Activated B cell treated with CpG ODN at 0.5 μM for 24 hours (primary cell): ENCODE results near the gene TNPO2. TPM values are rescaled to one million over a fixed set of nuclear protein-coding genes. Genes with fewer than 3 reads are reported as not detected.
"Not testable (repeated sequence)": the region's sequence is repeated elsewhere in the genome, so short reads cannot be mapped to it uniquely, and the experiment has no call there.

Experiments used
- ATAC-seq: fragments of 200-7000 bp; cut with Tn5 transposase; one replicate; pipeline ENCODE4 v1.10.0; 2021; ENCODE audit warnings: low read depth, mild to moderate bottlenecking, moderate library complexity
- CTCF ChIA-PET: fragments of 350-600 bp; sonication (Branson Sonifier 250); formaldehyde crosslinking; loops from one replicate; lab custom pipeline; 2021; ENCODE audit warnings: antibody characterized with exemption; lab: Charles Lee
- POLR2A ChIA-PET: fragments of 350-600 bp; sonication (Branson Sonifier 250); formaldehyde crosslinking; loops from one replicate; lab custom pipeline; 2021; ENCODE audit warnings: antibody characterized with exemption; lab: Charles Lee
- DNase-seq: peaks from one replicate; pipeline ENCODE4 v3.0.0; 2022
- H3K27ac Mint-ChIP-seq: one replicate; pipeline ENCODE4 v1.8.0; 2020; ENCODE audit warnings: mixed read lengths
- H3K27me3 Mint-ChIP-seq: one replicate; pipeline ENCODE4 v1.8.0; 2021; ENCODE audit warnings: mixed read lengths
- H3K36me3 Mint-ChIP-seq: one replicate; pipeline ENCODE4 v1.8.0; 2021; ENCODE audit warnings: low read depth, mixed read lengths
- H3K4me1 Mint-ChIP-seq: one replicate; pipeline ENCODE4 v1.8.0; 2021; ENCODE audit warnings: mixed read lengths
- H3K4me3 Mint-ChIP-seq: one replicate; pipeline ENCODE4 v1.8.0; 2020; ENCODE audit warnings: mild to moderate bottlenecking, mixed read lengths
- H3K9me3 Mint-ChIP-seq: one replicate; pipeline ENCODE4 v1.8.0; 2020; ENCODE audit warnings: mixed read lengths
- intact Hi-C: fragments of 100-400 bp; cut with micrococcal nuclease; formaldehyde crosslinking; loops from one replicate; pipeline ENCODE4 v1.15.1; 2024
- total RNA-seq: library from RNA; stranded (reverse); gene quantifications from 2 replicates; pipeline ENCODE4 v1.2.3, GENCODE V29; 2022
- TF ChIP-seq, protein P1 (sequence below): fragments of 200-600 bp; IDR thresholded peaks from one replicate; pipeline ENCODE4 v1.8.0; 2022; ENCODE audit warnings: antibody characterized with exemption, mild to moderate bottlenecking

The TNPO2 gene
- total RNA-seq, 1 donor from 2014 or later = 91.5 TPM

DNA sequence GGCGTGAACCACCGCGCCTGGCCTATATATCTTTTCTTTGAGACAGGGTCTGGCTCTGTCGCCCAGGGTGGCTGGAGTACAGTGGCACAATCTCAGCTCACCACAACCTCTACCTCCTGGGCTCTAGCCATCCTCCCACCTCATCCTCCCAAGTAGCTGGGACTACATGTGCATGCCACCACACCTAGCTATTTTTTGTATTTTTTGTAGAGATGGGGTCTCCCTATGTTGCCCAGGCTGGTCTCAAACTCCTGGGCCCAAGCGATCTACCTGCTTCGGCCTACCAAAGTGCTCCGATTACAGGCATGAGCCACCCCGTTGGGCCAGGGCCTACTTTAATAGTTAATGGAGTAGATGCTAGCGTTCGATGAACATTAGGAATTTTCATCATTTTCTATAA is 3.4 kb downstream of the TNPO2 start:
- no peak for ATAC-seq
- POLR2A ChIA-PET = interaction anchor here (7.0 kb wide), 1 partner anchor 15 kb away, joined by 121 read pairs; the partner anchor contains the start of genes GET3 and TRIR

DNA sequence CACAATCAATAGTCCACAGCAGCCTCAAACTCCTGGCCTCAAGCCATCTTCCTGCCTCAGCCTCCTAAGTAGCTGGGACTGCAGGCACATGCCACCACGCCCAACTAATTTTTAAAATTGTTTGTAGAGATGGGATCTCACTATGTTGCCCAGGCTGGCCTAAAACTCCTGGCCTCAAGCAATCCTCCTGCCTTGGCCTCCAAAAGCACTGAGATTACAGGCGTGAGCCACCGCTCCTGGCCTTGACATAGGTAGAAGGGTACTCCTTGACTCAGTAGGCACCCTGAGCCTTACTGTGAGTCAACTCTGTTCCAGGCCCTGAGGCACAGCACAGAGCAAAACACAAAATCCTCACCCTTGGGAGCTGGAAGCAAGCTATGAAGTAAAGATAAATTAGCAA is 7.8 kb downstream of the TNPO2 start:
- H3K9me3 Mint-ChIP-seq = no peaks in the 10 kb centered on the region
- CTCF ChIA-PET = interaction anchor here (0.7 to 3.3 kb wide), 4 partner anchors 21 to 44 kb away, joined by 4 to 14 read pairs (median 9); no protein-coding TSS in a partner anchor
- no peak overlapping the region for H3K4me3 Mint-ChIP-seq
- H3K27me3 Mint-ChIP-seq = no peaks in the 10 kb centered on the region
- peaks cover 59% of the 10 kb centered on the region for H3K36me3 Mint-ChIP-seq
- POLR2A ChIA-PET = no interaction called here
- DNase-seq = no peak
- TF ChIP-seq, protein P1, sequence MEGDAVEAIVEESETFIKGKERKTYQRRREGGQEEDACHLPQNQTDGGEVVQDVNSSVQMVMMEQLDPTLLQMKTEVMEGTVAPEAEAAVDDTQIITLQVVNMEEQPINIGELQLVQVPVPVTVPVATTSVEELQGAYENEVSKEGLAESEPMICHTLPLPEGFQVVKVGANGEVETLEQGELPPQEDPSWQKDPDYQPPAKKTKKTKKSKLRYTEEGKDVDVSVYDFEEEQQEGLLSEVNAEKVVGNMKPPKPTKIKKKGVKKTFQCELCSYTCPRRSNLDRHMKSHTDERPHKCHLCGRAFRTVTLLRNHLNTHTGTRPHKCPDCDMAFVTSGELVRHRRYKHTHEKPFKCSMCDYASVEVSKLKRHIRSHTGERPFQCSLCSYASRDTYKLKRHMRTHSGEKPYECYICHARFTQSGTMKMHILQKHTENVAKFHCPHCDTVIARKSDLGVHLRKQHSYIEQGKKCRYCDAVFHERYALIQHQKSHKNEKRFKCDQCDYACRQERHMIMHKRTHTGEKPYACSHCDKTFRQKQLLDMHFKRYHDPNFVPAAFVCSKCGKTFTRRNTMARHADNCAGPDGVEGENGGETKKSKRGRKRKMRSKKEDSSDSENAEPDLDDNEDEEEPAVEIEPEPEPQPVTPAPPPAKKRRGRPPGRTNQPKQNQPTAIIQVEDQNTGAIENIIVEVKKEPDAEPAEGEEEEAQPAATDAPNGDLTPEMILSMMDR = no peak
- intact Hi-C loops = loop anchor here (2.0 kb wide), 1 partner anchor 131 kb away; no protein-coding TSS in a partner anchor
- no peak for ATAC-seq
- no peak overlapping the region for H3K27ac Mint-ChIP-seq
- peaks cover 17% of the 10 kb centered on the region for H3K4me1 Mint-ChIP-seq

More for the DNA sequence above, 3.4 kb downstream of the TNPO2 start:
- DNase-seq = no peak
- Mint-ChIP-seq H3K4me3 (peak overlapping the region; percentile 72), H3K4me1 (peaks cover 44% of the 10 kb centered on the region), H3K9me3 (no peaks in the 10 kb centered on the region), H3K27me3 (no peaks in the 10 kb centered on the region), H3K27ac (no peak overlapping the region), H3K36me3 (peaks cover 43% of the 10 kb centered on the region)
- CTCF ChIA-PET = no interaction called here
- TF ChIP-seq, protein P1 = no peak
- intact Hi-C loops = loop anchor here (5.0 kb wide), 4 partner anchors 38 to 217 kb away; partner anchors contain the start of genes CALR, DHPS, MAN2B1 and WDR83

DNA sequence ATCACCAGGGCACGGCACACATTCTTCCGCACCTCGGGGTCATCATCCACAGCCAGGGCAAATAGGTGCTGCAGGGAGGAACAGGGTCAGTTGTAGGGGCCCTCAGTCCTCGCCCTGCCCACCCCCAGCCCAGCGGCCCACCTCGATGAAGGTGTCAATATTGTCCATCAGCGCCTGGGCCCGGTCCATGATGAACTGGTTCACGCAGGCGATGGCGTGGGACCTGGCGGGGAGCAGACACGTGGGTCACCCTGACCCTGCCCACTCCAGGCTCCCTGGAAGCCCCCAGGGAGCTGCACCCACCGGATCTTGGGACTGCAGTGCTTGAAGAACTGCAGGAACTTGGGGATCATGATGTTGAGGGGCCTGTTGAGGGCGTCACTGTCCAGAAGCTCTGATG is 8.6 kb downstream of the TNPO2 start:
- ATAC-seq = no peak

DNA sequence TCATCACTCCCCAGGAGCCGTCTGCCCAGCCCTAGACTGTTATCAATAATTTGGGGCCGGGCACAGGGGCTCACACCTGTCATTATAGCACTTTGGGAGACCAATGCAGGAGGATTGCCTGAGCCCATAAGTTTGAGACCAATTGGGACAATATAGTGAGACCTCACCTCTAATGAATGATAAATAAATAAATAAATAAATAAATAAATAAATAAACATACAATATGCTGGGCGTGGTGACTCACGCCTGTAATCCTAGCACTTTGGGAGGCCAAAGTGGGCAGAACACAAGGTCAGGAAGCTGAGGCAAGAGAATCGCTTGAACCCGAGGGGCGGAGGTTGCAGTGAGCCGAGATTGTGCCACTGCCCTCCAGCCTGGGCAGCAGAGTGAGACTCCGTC is 10.4 kb downstream of the TNPO2 start:
- H3K27ac Mint-ChIP-seq, intact Hi-C loops, H3K4me1 Mint-ChIP-seq, H3K27me3 Mint-ChIP-seq, ATAC-seq, H3K9me3 Mint-ChIP-seq, DNase-seq, H3K4me3 Mint-ChIP-seq, CTCF ChIA-PET: not testable (repeated sequence)
- POLR2A ChIA-PET = interaction anchor here (0.7 kb wide), 1 partner anchor 24 kb away, joined by 3 read pairs; the partner anchor contains the start of gene GET3
- peaks cover 66% of the 10 kb centered on the region for H3K36me3 Mint-ChIP-seq

More for the DNA sequence above, 8.6 kb downstream of the TNPO2 start:
- DNase-seq = no peak
- TF ChIP-seq, protein P1 = no peak
- Mint-ChIP-seq H3K4me3 (no peak overlapping the region), H3K27me3 (no peaks in the 10 kb centered on the region), H3K9me3 (no peaks in the 10 kb centered on the region), H3K36me3 (peaks cover 65% of the 10 kb centered on the region), H3K4me1 (peaks cover 12% of the 10 kb centered on the region), H3K27ac (no peak overlapping the region)
- ChIA-PET POLR2A (interaction anchor here (0.6 kb wide), 1 partner anchor 22 kb away, joined by 3 read pairs; no protein-coding TSS in a partner anchor), CTCF (interaction anchor here (3.3 kb wide), 1 partner anchor 42 kb away, joined by 14 read pairs; no protein-coding TSS in a partner anchor)
- intact Hi-C loops = no loop called here

DNA sequence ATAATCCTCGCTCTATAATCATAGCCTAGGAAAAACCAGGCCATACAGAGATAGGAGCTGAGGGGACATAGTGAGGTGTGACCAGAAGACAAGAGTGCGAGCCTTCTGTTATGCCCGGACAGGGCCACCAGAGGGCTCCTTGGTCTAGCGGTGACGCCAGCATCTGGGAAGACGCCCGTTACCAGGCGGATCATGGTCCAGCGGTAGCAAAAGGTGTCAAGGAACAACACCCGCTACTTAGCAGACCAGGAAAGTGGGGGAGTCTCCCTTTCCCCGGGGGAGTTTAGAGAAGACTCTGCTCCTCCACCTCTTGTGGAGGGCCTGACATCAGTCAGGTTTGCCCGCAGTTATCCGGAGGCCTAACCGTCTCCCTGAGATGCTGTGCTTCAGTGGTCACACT is 11.7 kb downstream of the TNPO2 start:
- H3K4me3 Mint-ChIP-seq, DNase-seq, H3K9me3 Mint-ChIP-seq, H3K27me3 Mint-ChIP-seq, H3K4me1 Mint-ChIP-seq, intact Hi-C loops, ATAC-seq, CTCF ChIA-PET, H3K27ac Mint-ChIP-seq: not testable (repeated sequence)
- H3K36me3 Mint-ChIP-seq = peaks cover 68% of the 10 kb centered on the region
- POLR2A ChIA-PET = interaction anchor here (0.7 kb wide), 1 partner anchor 216 kb away, joined by 6 read pairs; no protein-coding TSS in a partner anchor

DNA sequence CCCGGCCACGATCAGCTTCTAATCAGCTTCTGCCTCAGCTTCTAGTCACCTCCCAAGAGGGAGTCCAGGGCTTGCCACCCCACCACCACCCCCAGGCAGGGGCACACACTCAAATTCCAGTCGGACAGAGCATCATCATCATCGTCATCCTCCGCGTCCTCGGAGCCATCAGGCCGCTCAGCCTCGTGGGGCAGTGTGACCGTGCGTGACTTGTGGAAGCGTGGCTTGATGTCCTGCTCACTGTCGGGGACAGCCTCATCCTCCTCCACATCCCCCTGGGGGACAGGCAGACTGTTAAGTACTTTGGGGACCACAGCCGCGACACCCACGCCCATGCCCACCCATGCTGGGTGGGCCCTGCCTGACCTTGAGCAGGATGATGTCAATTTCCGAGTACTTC is 12.5 kb downstream of the TNPO2 start:
- H3K4me3 Mint-ChIP-seq = no peak overlapping the region
- H3K4me1 Mint-ChIP-seq = no peaks in the 10 kb centered on the region
- H3K9me3 Mint-ChIP-seq = no peaks in the 10 kb centered on the region
- DNase-seq (no peak), ATAC-seq (no peak)
- CTCF ChIA-PET = no interaction called here
- TF ChIP-seq, protein P1 = no peak
- POLR2A ChIA-PET = interaction anchor here (1.5 kb wide), 1 partner anchor 12 kb away, joined by 5 read pairs; the partner anchor contains the start of gene TNPO2
- H3K27ac Mint-ChIP-seq = no peak overlapping the region
- intact Hi-C loops = no loop called here
- H3K36me3 Mint-ChIP-seq = peaks cover 71% of the 10 kb centered on the region
- no peaks in the 10 kb centered on the region for H3K27me3 Mint-ChIP-seq
